HL-60 (cell line): ENCODE measurements around the gene UFSP1.

Source experiments
- DNase-seq, 2 experiments: peaks; one replicate each; pipeline ENCODE4 v3.0.0-alpha.2; 2010 to 2020; ENCODE audit warnings: low read depth in 1 of 2, low spot score in 1 of 2
- H3K27ac ChIP-seq: fragments of 250-450 bp; sonication (Bioruptor Pico); replicated peaks from 2 replicates; pipeline ENCODE4 v1.5.1; 2020; ENCODE audit warnings: mild to moderate bottlenecking, moderate library complexity
- H3K27me3 ChIP-seq: fragments of 250-450 bp; sonication (Bioruptor Pico); 2 replicates; pipeline ENCODE4 v1.5.1; 2021; ENCODE audit warnings: mild to moderate bottlenecking, moderate library complexity; ENCODE audit not compliant: insufficient read depth, poor library complexity, severe bottlenecking
- H3K4me3 ChIP-seq: replicated peaks from 2 replicates; pipeline ENCODE4 v1.5.1; 2011; ENCODE audit warnings: mild to moderate bottlenecking, control low read depth, low read length; ENCODE audit not compliant: insufficient read depth
- GABPA ChIP-seq: IDR thresholded peaks from 2 replicates; pipeline ENCODE4 v1.6.1; 2012; ENCODE audit warnings: low read depth
- POLR2AphosphoS5 ChIP-seq: IDR thresholded peaks from 2 replicates; pipeline ENCODE4 v1.6.1; 2012; ENCODE audit warnings: low read depth
- REST ChIP-seq: IDR thresholded peaks from 2 replicates; pipeline ENCODE4 v1.6.1; 2012; ENCODE audit warnings: low read depth; ENCODE audit not compliant: insufficient replicate concordance
- SPI1 ChIP-seq: IDR thresholded peaks from 2 replicates; pipeline ENCODE4 v1.6.1; 2012; ENCODE audit warnings: low read depth, mild to moderate bottlenecking, borderline replicate concordance
- TF ChIP-seq, protein P1 (sequence below): IDR thresholded peaks from one replicate; pipeline ENCODE4 v1.5.1; 2011; ENCODE audit warnings: low read length, control low read depth, inconsistent platforms; ENCODE audit not compliant: insufficient read depth

The UFSP1 gene

DNA sequence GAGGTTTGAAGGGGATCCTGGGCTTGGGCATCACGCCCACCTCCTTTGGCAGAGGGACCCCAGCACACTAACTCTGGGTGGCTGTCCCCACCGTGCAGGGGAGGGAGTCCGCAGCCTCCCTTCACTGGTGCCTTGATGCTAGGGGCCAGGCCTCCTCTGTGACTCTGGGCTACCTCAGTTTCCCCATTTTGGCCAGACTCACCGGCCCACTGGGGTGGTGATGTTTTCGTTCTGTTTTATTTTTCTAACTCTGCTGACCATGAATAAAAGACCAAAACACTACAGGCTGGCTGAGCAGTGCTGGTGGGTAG lies 22.8 kb downstream of the UFSP1 start:
- TF ChIP-seq REST = no peak
- no peak for TF ChIP-seq SPI1
- no peak for TF ChIP-seq POLR2AphosphoS5
- TF ChIP-seq, protein P1, sequence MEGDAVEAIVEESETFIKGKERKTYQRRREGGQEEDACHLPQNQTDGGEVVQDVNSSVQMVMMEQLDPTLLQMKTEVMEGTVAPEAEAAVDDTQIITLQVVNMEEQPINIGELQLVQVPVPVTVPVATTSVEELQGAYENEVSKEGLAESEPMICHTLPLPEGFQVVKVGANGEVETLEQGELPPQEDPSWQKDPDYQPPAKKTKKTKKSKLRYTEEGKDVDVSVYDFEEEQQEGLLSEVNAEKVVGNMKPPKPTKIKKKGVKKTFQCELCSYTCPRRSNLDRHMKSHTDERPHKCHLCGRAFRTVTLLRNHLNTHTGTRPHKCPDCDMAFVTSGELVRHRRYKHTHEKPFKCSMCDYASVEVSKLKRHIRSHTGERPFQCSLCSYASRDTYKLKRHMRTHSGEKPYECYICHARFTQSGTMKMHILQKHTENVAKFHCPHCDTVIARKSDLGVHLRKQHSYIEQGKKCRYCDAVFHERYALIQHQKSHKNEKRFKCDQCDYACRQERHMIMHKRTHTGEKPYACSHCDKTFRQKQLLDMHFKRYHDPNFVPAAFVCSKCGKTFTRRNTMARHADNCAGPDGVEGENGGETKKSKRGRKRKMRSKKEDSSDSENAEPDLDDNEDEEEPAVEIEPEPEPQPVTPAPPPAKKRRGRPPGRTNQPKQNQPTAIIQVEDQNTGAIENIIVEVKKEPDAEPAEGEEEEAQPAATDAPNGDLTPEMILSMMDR = no peak
- TF ChIP-seq GABPA = no peak
- H3K27me3 ChIP-seq = no peaks in the 10 kb centered on the region
- DNase-seq = no peak
- H3K4me3 ChIP-seq = peak overlapping the region; percentile 66
- peak overlapping the region; percentile 90 for H3K27ac ChIP-seq

DNA sequence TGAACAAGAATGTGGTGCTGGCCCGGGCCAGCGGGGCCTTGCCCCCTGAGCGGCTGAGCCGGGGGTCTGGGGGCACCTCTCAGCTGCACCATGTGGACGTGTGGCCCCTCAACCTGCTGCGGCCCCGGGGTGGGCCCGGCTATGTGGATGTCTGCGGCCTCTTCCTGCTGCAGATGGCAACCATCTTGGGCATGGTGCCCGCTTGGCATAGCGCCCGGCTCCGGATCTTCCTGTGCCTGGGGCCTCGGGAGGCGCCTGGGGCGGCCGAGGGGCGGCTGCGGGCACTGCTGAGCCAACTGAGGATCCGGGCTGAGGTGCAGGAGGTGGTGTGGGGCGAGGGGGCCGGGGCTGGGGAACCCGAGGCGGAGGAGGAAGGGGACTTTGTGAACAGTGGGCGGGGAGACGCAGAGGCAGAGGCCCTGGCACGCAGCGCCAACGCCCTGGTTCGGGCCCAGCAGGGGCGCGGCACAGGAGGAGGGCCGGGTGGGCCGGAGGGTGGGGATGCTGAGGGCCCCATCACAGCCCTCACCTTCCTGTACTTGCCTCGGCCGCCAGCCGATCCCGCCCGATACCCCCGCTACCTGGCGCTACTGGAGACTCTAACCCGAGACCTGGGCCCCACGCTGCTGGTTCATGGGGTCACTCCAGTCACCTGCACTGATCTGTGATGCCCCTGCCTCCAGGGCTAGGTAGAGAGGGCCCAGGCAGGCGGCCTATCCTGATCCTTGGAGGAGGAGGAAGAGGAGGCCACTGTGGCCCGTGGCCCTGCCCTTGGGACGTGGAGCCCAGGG lies 23.4 kb downstream of the UFSP1 start:
- Histone ChIP-seq H3K27me3 (no peaks in the 10 kb centered on the region), H3K4me3 (no peak overlapping the region; the same call in 1 of the 2 replicates), H3K27ac (peak overlapping the region; percentile 90)
- TF ChIP-seq SPI1 (no peak), GABPA (no peak), POLR2AphosphoS5 (peak; percentile 22; the same call in 1 of the 2 replicates)
- peak in 1 of 2 experiments; percentile 70 for DNase-seq

DNA sequence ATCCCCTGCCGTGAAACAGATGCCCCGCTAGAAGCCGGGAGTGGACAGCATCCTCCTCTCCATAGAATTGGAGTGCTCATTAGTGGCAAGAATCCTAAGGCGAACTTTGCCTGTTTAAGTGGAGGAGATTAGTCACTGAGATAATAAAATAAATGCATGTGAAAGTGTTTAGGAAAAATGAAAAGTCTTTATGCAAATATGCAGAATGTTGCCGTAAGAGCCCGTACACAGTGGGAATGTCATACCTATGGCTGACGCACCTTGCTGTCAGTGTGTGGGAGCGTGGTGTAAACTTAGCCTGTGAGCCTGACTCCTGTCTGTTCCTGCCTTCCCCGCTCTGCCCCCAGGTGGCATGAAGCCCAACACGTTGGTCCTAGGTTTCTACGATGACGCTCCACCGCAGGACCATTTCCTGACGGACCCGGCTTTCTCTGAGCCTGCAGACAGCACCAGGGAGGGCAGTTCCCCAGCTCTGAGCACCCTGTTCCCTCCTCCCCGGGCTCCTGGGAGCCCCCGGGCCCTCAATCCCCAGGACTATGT lies 24.1 kb downstream of the UFSP1 start:
- no peaks in the 10 kb centered on the region for H3K27me3 ChIP-seq
- H3K27ac ChIP-seq = peak overlapping the region; percentile 90
- TF ChIP-seq, protein P1 = no peak
- no peak for TF ChIP-seq SPI1
- TF ChIP-seq POLR2AphosphoS5 = no peak
- no peak for TF ChIP-seq GABPA
- no peak overlapping the region for H3K4me3 ChIP-seq
- DNase-seq = peak in 1 of 2 experiments; percentile 11

DNA sequence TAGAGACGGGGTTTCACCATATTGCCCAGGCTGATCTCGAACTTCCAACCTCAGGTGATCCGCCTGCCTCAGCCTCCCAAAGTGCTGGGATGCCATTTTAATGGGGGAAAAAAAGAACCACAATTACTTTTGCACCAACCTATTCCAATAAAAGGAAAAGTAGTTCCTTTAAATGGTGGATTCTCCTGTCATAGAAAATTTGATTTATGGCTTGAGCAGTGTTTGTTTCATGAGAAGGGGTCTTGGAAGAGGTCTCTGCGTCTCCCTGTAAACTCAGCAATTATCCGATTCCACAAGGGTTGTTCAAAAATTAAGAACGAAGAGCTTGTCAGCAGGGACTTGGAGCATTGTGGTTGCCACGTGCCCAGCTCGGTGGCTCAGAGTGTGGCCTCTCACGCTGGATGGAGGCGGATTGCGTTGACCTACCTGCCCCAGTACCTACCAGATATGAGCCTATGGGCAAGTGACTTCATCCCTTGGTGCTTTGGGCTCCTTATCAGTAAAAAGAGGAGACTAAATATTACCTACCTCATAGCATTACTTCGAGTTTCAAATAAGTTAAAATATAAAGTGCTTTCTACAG lies 25.2 kb downstream of the UFSP1 start:
- Histone ChIP-seq H3K27me3 (no peaks in the 10 kb centered on the region), H3K4me3 (no peak overlapping the region), H3K27ac (no peak overlapping the region)
- TF ChIP-seq, protein P1 = no peak
- no peak for TF ChIP-seq POLR2AphosphoS5
- TF ChIP-seq REST = no peak
- no peak for TF ChIP-seq GABPA
- no peak for TF ChIP-seq SPI1
- no peak for DNase-seq
